GM12874 (cell line): Measurements from ENCODE around the gene GPR146.

Experiments used
- TF ChIP-seq, protein P1 (sequence below): IDR thresholded peaks from 2 replicates; pipeline ENCODE4 v1.5.1; 2011; ENCODE audit warnings: low read depth, mild to moderate bottlenecking, control low read depth, low read length, moderate library complexity; ENCODE audit not compliant: insufficient read depth

The GPR146 gene

DNA sequence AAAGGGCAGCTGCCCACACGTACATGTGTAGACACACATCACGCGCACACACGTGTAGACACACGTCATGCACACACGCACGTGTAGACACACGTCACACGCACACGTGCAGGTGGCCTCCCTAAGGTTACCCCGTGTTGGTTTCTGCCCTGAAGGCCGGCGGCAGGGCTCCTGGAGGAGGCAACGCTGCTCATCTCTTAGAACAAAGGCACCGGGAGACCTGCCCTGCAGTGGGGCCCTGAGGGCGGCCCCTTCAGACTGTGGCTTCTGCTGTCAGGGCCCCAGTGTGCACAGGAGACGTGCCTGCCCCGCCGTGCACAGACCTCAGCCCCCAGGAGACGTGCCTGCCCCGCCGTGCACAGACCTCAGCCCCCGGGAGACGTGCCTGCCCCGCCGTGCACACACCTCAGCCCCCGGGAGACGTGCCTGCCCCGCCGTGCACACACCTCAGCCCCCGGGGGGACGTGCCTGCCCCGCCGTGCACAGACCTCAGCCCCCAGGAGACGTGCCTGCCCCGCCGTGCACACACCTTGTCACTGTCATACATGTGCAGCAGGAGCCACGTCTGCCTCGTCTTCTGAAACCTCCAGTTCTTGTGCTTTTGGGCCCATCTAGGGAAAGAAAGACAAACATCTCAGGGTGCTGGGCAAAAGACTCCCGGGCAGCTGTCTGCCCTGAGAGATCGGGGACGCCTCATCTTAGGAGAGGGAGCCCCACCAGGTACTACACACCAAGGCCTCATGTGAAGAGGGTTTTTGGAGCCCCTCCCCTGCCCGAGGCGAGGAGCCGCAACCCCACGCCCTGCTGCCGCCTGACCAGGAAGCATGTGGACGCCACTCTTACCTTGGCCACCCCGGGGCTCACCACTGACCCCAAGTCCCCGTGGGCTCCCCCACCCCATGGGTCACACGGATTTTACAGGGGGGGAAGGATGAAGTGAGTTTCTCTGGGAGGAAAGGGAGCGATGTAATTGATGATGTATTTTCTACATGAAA, 44.1 kb upstream of the GPR146 start:
- TF ChIP-seq, protein P1, sequence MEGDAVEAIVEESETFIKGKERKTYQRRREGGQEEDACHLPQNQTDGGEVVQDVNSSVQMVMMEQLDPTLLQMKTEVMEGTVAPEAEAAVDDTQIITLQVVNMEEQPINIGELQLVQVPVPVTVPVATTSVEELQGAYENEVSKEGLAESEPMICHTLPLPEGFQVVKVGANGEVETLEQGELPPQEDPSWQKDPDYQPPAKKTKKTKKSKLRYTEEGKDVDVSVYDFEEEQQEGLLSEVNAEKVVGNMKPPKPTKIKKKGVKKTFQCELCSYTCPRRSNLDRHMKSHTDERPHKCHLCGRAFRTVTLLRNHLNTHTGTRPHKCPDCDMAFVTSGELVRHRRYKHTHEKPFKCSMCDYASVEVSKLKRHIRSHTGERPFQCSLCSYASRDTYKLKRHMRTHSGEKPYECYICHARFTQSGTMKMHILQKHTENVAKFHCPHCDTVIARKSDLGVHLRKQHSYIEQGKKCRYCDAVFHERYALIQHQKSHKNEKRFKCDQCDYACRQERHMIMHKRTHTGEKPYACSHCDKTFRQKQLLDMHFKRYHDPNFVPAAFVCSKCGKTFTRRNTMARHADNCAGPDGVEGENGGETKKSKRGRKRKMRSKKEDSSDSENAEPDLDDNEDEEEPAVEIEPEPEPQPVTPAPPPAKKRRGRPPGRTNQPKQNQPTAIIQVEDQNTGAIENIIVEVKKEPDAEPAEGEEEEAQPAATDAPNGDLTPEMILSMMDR = no peak

DNA sequence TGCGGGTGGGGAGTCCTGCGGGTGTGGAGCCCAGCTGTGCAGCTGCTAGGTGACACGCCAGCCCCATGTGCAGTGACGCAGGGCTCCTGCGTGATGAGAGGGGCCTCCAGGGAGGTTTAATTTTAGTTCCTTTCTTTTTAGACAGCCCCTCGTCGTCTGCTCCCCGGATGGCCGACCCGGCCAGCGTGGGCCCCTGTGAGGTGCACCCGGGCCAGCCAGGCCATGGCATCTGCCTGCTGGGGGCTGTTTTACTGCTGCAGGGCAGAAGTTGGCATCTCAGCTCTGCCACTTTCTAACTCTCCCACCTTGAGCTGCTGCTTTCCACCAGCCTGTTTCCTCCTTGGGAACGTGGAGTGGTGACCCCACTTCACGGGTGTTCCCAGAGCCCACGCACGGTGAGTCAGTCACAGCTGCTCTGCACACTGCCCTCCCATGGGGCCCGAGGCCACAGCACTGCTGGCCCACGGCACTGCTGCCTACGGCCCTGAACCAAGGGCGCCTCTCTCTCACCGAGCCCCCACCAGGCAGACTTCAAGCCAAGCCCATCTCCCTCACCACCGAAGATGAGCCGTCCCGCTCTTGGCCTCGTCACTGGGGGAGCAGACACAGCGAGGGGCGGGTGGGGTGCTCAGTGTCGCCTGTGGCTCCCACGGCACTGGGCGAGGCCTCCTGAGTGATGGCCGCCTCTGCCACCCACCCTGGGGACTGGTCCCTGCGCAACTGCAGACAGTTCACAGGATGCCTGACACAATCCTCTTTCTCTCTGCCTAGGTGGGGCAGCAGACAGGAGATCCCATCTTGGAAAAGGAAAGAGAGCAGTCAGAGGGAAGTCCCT, 40.1 kb upstream of the GPR146 start:
- TF ChIP-seq, protein P1 = no peak

DNA sequence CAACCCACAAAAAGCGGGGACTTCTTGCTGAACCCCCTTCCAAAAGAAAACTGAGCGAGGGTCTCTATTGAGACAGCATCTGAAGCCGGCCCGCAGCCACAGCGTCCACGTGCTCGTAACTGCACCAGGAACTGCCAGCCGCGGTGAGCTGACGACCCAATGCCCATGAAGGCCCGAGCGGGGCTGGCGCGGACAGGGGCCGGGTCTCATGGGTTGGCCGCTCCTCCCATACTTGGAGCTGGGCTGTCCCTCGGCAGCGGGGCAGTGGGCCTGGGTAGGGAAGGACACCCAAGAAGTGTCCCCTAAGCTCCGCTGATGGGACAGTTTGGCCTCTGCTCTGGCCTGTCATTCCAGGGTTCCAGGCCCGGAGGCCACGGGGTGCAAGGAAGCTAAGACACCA, 39.0 kb upstream of the GPR146 start:
- TF ChIP-seq, protein P1 = no peak

DNA sequence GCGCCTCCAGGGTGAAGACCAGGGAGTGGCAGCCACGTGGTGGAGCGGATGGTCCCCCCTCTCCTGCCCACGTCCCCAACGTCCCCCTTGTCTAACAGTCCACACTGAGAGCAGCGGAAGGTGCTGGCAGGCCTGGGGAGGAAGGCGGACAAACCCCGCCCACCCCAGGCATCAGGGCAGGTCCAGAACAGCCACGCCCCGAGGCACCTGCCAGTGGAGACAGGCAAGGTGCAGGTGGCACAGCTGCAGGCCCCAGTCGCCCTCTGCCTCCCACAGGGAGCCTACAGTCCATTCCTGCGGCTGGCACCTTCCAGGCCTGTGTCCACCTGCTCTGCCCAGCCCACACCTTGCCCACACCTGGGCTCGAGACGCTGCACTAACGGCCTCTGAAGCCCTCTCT, 36.4 kb upstream of the GPR146 start:
- TF ChIP-seq, protein P1 = no peak

DNA sequence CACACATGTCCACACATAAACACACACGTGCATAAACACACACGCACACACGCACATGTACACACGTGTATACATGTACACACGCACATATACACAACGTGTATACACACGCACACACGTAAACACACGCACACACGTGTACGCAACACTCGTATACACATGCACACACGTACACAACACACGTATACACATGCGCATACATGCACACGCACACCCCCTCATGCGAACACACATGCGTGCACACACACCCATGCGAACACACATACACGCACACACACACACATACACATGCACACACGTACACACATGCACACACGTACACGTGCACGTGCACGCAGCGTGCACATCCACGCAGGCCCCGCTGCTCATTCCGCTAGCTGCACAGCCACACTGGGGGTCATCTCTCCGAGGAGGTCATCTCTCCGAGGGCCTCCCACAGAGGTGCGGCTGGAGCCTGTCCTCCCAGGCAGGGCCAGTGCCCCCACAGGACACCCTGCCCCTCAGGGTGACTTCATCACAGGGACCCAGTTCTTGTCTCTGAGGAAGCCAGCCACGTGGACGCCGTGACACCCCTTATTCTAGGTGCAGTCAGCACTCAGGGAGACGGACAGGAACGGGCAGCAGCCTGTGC, 35.5 kb upstream of the GPR146 start:
- TF ChIP-seq, protein P1 = no peak

DNA sequence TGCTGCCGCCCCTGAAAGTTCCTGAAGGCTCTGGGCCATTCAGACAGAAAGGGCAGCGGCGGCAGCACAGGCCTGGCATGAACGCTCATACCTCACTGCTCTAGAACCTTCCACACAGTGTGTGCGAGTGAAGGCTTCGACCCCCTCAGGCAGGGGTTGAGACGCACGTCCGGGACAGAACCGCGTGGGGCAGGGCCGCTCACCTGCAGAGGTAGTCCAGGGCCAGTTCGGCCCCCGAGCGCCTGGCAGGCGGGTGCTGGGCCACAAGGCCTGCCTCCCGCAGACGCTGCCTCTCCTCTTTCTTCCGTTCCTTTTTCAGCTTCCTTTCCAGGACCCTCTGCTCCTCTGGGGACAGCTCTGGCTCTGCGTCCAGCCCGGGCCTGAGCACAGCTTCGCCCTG, 34.6 kb upstream of the GPR146 start:
- TF ChIP-seq, protein P1 = no peak

DNA sequence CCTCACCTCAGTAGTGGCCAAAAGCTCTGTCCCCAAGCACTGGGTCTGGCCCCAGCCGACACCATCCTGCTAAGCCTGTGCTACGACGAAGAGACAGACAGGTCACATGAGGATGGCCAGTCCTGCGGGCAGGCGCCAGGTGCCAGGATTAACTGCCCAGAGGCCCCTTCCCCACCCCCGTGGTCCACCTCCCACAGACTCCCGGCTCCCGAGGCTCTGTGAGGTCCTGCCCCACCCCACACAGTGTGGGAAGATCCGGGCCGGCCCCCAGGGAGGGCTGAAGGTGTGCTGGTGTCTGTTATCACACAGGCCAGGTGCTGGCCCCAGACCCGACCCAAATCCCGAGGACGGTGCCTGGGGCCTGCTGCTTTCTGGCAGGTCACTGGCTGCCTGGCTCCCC, 34.1 kb upstream of the GPR146 start:
- TF ChIP-seq, protein P1 = no peak
